Lower lobe of right lung (tissue), 2 donors: ENCODE results near the gene POU4F1. TPM values are rescaled to one million over a fixed set of nuclear protein-coding genes. Genes with fewer than 3 reads are reported as not detected.

Experiments used
- ATAC-seq, 2 donors: fragments of 200-7000 bp; cut with Tn5 transposase; one replicate each; pipeline ENCODE4 v1.9.1; 2020 to 2022; ENCODE audit warnings: mild to moderate bottlenecking in 2 of 2, moderate library complexity in 2 of 2
- DNase-seq: peaks from one replicate; pipeline ENCODE4 v3.0.0-alpha.2; 2020
- H3K27ac ChIP-seq: fragments of 200-600 bp; one replicate; pipeline ENCODE4 v1.8.0; 2022
- H3K27me3 ChIP-seq: fragments of 200-600 bp; one replicate; pipeline ENCODE4 v1.8.0; 2022; ENCODE audit warnings: low read depth
- H3K36me3 ChIP-seq: fragments of 200-600 bp; one replicate; pipeline ENCODE4 v1.8.0; 2022; ENCODE audit warnings: mild to moderate bottlenecking
- H3K4me1 ChIP-seq: fragments of 200-600 bp; one replicate; pipeline ENCODE4 v1.8.0; 2022
- H3K4me3 ChIP-seq: fragments of 200-600 bp; one replicate; pipeline ENCODE4 v1.8.0; 2022; ENCODE audit warnings: mild to moderate bottlenecking
- H3K9me3 ChIP-seq: fragments of 200-600 bp; one replicate; pipeline ENCODE4 v1.8.0; 2022
- intact Hi-C: fragments of 100-400 bp; cut with DNase I; formaldehyde crosslinking; loops from one replicate; pipeline ENCODE4 v1.11.0; 2022
- total RNA-seq: library from RNA; stranded (reverse); fragmentation: NEBNext Ultra II Directional; extraction: Animal tissue kit (Norgen Biotek cat#: 25700); gene quantifications from one replicate; pipeline ENCODE4 v1.2.1, GENCODE V29; 2021
- TF ChIP-seq, protein P1 (sequence below): fragments of 200-600 bp; IDR thresholded peaks from one replicate; pipeline ENCODE4 v1.8.0; 2022; ENCODE audit warnings: antibody characterized with exemption, mild to moderate bottlenecking
- donor health status: DM: no; HTN: yes; CAD: no; lungs with severe emphysema.

The POU4F1 gene
- total RNA-seq, 1 donor from 2014 or later = not detected

DNA sequence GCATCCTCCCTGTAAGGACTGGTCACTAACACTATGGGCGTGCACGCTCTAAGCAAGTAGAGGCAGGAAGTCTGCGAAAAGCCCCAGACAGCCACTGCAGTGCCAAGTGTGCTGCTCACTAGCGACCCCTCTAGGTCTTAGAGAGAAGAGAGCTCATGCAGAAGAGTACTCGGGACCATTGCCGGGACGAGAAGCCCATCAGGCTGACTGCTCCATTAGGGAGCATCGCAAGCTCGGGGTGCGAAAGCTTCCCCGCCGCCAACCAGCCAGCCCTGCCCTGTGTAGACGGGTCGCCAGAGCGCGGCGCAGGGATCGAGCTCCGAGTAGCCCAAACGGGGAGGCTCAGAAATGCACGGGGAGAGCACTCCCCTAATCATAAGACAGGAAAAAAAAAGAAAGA lies 16.6 kb downstream of the POU4F1 start:
- H3K9me3 ChIP-seq = no peaks in the 10 kb centered on the region
- H3K36me3 ChIP-seq = no peaks in the 10 kb centered on the region
- H3K27me3 ChIP-seq = peaks cover 68% of the 10 kb centered on the region
- no peak overlapping the region for H3K4me3 ChIP-seq
- no peak overlapping the region for H3K27ac ChIP-seq
- intact Hi-C loops = no loop called here
- DNase-seq (no peak), ATAC-seq (no peak)
- no peaks in the 10 kb centered on the region for H3K4me1 ChIP-seq
- TF ChIP-seq, protein P1, sequence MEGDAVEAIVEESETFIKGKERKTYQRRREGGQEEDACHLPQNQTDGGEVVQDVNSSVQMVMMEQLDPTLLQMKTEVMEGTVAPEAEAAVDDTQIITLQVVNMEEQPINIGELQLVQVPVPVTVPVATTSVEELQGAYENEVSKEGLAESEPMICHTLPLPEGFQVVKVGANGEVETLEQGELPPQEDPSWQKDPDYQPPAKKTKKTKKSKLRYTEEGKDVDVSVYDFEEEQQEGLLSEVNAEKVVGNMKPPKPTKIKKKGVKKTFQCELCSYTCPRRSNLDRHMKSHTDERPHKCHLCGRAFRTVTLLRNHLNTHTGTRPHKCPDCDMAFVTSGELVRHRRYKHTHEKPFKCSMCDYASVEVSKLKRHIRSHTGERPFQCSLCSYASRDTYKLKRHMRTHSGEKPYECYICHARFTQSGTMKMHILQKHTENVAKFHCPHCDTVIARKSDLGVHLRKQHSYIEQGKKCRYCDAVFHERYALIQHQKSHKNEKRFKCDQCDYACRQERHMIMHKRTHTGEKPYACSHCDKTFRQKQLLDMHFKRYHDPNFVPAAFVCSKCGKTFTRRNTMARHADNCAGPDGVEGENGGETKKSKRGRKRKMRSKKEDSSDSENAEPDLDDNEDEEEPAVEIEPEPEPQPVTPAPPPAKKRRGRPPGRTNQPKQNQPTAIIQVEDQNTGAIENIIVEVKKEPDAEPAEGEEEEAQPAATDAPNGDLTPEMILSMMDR = no peak

DNA sequence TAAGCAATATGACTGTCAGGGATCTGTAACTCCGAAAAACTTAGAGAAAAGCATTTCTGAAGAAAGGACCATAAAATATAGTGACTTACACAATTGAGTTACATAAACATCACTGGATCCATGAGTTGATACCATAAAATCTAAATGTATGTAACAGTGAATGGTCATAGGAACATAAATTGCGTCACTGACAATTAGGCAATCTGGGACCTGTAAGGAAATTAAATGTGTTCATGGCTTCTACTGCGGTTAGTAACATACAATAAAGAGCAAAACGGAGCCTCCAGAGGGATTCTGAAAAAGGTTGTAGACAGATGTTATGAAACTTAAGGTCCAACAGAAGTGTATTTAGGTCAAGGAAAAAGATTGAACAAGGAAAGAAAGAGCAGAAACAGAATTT lies 27.1 kb downstream of the POU4F1 start:
- ATAC-seq (no peak), DNase-seq (no peak)
- H3K27ac ChIP-seq = no peak overlapping the region
- H3K4me1 ChIP-seq = no peaks in the 10 kb centered on the region
- H3K9me3 ChIP-seq = no peaks in the 10 kb centered on the region
- no peak overlapping the region for H3K4me3 ChIP-seq
- intact Hi-C loops = no loop called here
- H3K27me3 ChIP-seq = peaks cover 5% of the 10 kb centered on the region
- TF ChIP-seq, protein P1 = no peak
- H3K36me3 ChIP-seq = no peaks in the 10 kb centered on the region

DNA sequence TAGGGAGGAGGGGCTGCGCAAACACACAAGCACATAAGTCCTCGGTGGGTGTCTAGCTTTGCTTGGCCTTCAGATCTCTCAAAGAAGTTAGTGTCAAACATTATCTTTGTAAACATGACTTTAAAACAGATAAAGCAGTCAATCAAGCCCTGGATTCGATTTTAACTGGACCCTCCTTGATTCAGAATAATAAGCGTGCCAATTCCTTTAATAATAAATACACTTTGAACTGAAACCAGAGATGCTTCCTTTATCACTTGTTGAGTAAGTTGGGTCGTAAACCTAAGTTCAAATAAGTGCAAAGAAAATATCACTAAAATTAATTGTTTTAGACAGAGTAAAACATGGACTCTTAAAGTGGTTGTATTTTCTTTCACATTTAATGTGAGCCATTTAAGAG lies 30.9 kb downstream of the POU4F1 start:
- no peak for DNase-seq
- no peaks in the 10 kb centered on the region for H3K4me1 ChIP-seq
- no peaks in the 10 kb centered on the region for H3K36me3 ChIP-seq
- no peak overlapping the region for H3K27ac ChIP-seq
- H3K4me3 ChIP-seq = no peak overlapping the region
- intact Hi-C loops = no loop called here
- TF ChIP-seq, protein P1 = no peak
- no peaks in the 10 kb centered on the region for H3K27me3 ChIP-seq
- ATAC-seq = no peak
- no peaks in the 10 kb centered on the region for H3K9me3 ChIP-seq

DNA sequence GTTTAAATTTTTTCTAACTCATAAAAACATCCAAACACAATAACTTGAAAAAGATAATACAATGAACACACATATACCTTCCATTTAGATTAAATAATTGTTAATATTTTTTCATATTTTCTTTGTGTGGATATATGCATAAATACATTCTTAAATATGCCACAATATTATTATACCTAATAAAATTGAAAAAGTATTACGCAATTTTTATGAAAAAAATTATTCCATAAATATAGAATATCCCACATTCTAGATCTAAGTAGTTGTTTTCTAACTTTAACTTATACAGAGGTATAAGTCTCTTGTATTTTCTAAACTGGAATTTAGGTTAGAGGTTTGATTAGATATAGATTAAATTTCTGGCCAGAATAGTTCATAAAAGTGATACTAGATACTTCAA lies 34.3 kb downstream of the POU4F1 start:
- intact Hi-C loops = no loop called here
- H3K4me3 ChIP-seq = no peak overlapping the region
- no peaks in the 10 kb centered on the region for H3K36me3 ChIP-seq
- no peaks in the 10 kb centered on the region for H3K9me3 ChIP-seq
- TF ChIP-seq, protein P1 = no peak
- DNase-seq (no peak), ATAC-seq (no peak)
- H3K27ac ChIP-seq = no peak overlapping the region
- no peaks in the 10 kb centered on the region for H3K27me3 ChIP-seq
- no peaks in the 10 kb centered on the region for H3K4me1 ChIP-seq

DNA sequence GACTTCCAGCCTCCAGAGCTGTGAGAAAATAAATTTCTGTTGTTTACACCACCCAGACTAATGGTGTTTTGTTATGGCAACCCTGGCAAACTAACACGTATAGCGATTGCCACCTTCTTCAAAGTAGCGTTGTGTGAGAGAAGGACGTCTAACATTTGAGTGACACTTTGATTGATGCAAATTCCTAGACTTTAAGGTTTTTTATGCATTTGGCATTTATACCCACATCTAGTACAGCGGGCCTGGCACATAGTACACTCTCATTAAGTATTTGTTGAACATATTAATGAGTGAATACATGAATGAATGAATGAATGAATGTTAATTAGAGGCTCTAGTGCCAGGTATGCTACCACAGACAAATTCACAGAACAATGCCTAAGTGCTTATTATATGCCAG lies 36.7 kb downstream of the POU4F1 start:
- H3K4me1 ChIP-seq = no peaks in the 10 kb centered on the region
- intact Hi-C loops = no loop called here
- no peak overlapping the region for H3K27ac ChIP-seq
- DNase-seq (no peak), ATAC-seq (no peak)
- H3K4me3 ChIP-seq = no peak overlapping the region
- TF ChIP-seq, protein P1 = no peak
- peaks cover 11% of the 10 kb centered on the region for H3K27me3 ChIP-seq
- no peaks in the 10 kb centered on the region for H3K9me3 ChIP-seq
- no peaks in the 10 kb centered on the region for H3K36me3 ChIP-seq
